ENCODE data around the gene LENG8.
A peak's percentile ranks its signal among the peaks of the same experiment; 100 is the strongest.

The LENG8 gene

GRCh38 chr19:54448774-54449700 is at the start of gene LENG8:
LENG8 (plus strand) TSS chr19:54449199; CDS start chr19:54451345, 2,146 bp downstream.
- DNase-seq = peak; percentile 98

- DNase-seq = no peak
These were observed 48.1 kb upstream of the LENG8 start for GRCh38 chr19:54400913-54401312.

- no peak for DNase-seq
These were observed 45.9 kb upstream of the LENG8 start for GRCh38 chr19:54403054-54403453.

- DNase-seq = no peak
These were observed 43.4 kb upstream of the LENG8 start for GRCh38 chr19:54405628-54406027.

- DNase-seq = no peak
These were observed 41.2 kb upstream of the LENG8 start for GRCh38 chr19:54407780-54408179.

- DNase-seq = no peak
These were observed 40.5 kb upstream of the LENG8 start for GRCh38 chr19:54408456-54409026.

- DNase-seq = no peak
These were observed 38.0 kb upstream of the LENG8 start for GRCh38 chr19:54411033-54411432.

GRCh38 chr19:54412877-54413276 is 36.1 kb upstream of the LENG8 start:
- DNase-seq = no peak

GRCh38 chr19:54414156-54414555 is 34.8 kb upstream of the LENG8 start:
- no peak for DNase-seq

GRCh38 chr19:54415208-54415900 is 33.6 kb upstream of the LENG8 start, which contains the start of gene TTYH1:
TTYH1 (plus strand) TSS chr19:54415464; CDS start chr19:54415553, 89 bp downstream.
- DNase-seq = no peak

GRCh38 chr19:54415901-54416673 is 32.9 kb upstream of the LENG8 start:
- DNase-seq = no peak

- no peak for DNase-seq
These were observed 32.1 kb upstream of the LENG8 start for GRCh38 chr19:54416695-54417491.

GRCh38 chr19:54418030-54418929 is 30.7 kb upstream of the LENG8 start:
- no peak for DNase-seq

GRCh38 chr19:54418930-54419800 is 29.8 kb upstream of the LENG8 start:
- DNase-seq = no peak

GRCh38 chr19:54420068-54420382 is 29.0 kb upstream of the LENG8 start:
- DNase-seq = no peak

- DNase-seq = no peak
These were observed 28.4 kb upstream of the LENG8 start for GRCh38 chr19:54420383-54421168.

- DNase-seq = no peak
These were observed 27.9 kb upstream of the LENG8 start for GRCh38 chr19:54421169-54421516.

GRCh38 chr19:54421521-54421920 is 27.5 kb upstream of the LENG8 start:
- no peak for DNase-seq

- DNase-seq = no peak
These were observed 26.9 kb upstream of the LENG8 start for GRCh38 chr19:54422136-54422535.

Measured in HCEC 1CT (cell line).